ENCODE data around the gene PRR19.

PRR19 gene, protein sequence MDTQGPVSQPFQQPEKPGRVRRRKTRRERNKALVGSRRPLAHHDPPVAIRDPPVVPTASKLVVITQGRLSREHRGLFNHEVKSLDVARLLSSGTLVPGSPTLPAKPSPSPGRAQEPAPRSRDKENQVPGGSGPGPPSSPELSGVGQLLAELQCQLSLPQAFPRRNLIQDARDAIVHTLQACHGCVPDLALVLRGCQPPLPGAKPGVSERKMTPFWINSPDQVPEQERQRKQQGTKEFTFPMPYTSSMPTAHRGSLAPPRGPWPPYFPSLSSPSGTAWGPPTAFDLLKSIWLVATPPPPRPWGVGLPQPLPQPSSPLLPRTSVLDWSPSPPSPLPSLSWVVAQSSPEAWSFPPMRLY

DNA sequence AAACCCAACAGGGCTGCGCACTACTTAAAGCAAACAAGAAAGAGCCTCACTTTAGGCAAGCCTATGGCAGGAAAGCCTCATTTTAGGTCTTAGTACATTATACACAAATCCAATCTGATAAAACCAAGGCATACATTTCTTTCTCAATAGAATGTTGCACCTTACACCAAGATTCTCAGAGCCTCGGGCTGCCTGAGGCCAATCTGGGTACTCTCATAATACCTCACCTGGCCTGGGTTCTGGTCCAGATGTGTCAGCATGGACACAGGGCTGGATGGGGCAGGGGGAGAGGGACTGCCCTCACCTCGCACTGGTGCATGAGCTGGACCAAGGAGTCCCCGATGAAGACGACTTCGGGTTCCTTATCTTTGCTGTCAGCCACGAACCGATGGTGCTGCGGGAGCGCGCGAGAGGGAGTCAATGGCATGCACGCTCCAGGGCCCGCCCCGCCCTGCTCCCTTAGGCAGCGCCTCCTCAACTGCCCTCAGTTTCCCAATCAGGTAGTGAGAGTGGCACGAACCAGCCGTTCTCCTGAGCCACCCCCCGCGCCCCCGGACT, at the start of gene PRR19:
Gene PRR19, plus strand, starts transcription at position 487 of the 558 bp plus-strand sequence. CDS start 7,453 bp downstream, outside the sequence.
- H3K4me3 ChIP-seq: peak within 1 kb of the TSS; percentile 72
- no peak for DNase-seq (ENCODE audit: low spot score)
- peak within 1 kb of the TSS in 1 of 2 donors; percentile 37 for H3K27ac ChIP-seq
- TF ChIP-seq, protein P1, sequence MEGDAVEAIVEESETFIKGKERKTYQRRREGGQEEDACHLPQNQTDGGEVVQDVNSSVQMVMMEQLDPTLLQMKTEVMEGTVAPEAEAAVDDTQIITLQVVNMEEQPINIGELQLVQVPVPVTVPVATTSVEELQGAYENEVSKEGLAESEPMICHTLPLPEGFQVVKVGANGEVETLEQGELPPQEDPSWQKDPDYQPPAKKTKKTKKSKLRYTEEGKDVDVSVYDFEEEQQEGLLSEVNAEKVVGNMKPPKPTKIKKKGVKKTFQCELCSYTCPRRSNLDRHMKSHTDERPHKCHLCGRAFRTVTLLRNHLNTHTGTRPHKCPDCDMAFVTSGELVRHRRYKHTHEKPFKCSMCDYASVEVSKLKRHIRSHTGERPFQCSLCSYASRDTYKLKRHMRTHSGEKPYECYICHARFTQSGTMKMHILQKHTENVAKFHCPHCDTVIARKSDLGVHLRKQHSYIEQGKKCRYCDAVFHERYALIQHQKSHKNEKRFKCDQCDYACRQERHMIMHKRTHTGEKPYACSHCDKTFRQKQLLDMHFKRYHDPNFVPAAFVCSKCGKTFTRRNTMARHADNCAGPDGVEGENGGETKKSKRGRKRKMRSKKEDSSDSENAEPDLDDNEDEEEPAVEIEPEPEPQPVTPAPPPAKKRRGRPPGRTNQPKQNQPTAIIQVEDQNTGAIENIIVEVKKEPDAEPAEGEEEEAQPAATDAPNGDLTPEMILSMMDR (IDR thresholded peaks at IDR 0.05): no peak

DNA sequence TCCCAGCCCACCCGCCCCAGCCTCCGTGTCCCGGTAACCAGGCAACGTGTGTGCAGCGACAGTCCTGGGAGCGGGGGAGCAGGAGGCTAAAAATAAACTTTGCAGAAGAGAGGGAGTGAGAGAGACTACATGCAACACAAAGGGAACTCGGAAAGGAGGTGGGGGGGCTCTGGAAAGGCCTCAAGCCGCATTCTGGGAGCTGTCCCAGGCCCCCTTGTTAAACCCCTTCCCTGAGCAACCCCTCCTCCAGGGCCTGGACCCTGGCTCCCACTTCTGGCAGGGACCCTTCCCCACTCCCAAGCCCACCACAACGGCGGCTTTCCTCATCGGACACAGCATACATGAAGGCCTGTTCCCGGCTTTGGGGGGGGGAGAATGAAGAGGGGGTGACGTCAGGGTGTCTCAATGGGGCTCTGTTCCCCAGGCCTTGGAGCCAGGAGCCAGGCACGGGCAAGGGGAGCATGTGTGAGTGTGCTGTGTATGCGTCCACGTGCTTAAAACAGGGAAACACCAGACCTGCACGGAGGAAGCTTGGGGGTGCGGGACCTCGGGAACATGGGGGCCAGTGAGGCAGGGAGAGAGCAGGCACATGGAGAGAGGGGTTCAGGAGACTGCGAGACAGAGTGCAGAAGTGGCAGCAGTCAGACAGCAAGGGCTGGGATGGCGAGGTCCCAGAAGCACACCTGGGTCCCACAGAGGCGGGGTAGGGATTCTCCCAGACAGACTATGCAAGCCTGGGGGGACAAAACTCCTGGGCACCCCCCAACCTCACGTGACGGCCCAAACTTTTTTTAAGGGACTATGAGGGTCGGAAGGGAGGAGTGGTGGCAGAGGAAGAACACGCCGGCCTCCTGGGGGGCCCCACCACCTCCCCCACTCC, 49.3 kb upstream of the PRR19 start:
- Histone ChIP-seq H3K27ac (peak overlapping the region; percentile 99), H3K4me3 (peak overlapping the region; percentile 97)
- DNase-seq (ENCODE audit: low spot score): peak; percentile 87
- TF ChIP-seq, protein P1 (IDR thresholded peaks at IDR 0.05): no peak

DNA sequence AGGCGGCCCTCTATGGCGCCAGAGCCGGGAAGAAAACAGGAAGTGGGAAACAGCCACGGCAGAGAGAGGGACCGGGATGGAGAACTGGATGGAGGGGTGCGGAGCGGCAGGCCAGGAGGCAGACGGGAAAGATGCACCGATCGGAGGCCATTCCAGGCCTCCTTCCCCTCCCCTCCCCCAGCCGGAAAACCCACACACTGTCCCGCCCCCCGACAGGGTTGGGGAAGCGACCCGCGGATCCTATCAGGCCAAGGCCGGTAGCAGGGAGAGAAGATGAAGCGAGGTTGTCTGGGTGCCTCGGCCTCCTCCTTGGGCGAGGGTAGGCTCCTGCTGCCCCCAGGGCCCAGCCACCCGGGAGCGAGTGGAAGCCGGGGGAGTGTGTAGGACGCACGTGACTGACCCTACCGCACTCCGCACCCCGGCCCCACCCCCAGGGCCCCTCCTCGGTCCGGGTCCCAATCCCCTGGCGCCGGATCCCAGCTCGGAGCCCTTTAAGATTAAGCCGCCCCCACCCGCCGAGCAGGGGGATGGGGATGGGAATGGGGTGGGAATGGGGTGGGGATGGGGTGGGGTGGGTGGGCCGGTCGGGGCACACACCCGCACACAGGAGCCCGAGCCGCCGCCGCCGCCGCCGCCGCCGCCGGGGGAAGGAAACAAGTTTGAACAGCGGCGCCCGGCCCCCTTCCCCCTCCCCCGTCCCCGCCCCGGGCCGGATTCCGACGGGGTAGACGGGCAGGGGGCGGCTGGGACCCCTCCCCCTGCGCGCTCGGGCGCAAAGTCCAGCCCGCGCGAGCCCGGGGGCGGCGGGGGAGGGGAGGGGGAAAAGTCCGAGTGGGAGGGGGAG, 48.5 kb upstream of the PRR19 start:
- Histone ChIP-seq H3K4me3 (peak overlapping the region; percentile 97), H3K27ac (peak overlapping the region; percentile 99)
- DNase-seq (ENCODE audit: low spot score): peak; percentile 85
- TF ChIP-seq, protein P1 (IDR thresholded peaks at IDR 0.05): no peak

DNA sequence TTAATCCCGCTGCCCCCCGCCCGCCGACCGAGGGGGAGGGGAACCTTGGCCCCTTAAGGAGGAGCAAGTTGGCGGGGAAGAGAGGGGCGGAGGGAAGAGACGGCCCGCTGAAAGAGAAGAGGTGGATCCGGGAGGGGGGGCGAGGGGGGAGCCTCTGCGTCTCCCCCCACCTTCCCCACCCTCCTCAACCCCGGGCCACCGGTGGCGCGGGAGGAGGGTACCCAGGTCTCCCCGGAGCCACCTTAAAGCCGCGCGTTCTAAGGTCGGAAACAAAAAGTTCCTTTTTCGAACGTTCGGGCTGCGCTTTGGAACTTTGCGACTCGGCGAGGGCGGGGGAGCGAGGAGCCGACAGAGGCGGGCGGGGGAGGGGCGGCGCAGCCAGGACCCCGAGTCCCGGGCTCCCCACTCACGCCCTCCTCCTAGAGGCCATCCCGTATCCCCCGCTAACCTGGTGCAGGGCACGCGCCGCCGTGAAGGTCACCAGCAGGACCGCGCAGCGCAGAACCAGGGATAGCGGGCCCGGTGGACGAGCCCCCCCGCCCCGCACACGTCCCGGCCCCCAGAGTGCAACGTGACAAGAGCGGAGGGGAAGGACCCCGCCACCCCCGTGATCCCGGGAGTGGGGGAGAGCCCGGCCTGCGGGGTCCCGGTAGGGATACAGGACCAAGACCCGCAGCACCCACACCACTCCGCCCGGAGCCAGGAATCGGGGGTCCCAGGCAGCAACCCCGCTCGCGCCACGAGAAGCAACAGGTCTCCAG, 47.7 kb upstream of the PRR19 start:
- peak; percentile 89 for DNase-seq (ENCODE audit: low spot score)
- peak overlapping the region; percentile 99 for H3K27ac ChIP-seq
- peak overlapping the region; percentile 97 for H3K4me3 ChIP-seq
- TF ChIP-seq, protein P1 (IDR thresholded peaks at IDR 0.05): no peak

DNA sequence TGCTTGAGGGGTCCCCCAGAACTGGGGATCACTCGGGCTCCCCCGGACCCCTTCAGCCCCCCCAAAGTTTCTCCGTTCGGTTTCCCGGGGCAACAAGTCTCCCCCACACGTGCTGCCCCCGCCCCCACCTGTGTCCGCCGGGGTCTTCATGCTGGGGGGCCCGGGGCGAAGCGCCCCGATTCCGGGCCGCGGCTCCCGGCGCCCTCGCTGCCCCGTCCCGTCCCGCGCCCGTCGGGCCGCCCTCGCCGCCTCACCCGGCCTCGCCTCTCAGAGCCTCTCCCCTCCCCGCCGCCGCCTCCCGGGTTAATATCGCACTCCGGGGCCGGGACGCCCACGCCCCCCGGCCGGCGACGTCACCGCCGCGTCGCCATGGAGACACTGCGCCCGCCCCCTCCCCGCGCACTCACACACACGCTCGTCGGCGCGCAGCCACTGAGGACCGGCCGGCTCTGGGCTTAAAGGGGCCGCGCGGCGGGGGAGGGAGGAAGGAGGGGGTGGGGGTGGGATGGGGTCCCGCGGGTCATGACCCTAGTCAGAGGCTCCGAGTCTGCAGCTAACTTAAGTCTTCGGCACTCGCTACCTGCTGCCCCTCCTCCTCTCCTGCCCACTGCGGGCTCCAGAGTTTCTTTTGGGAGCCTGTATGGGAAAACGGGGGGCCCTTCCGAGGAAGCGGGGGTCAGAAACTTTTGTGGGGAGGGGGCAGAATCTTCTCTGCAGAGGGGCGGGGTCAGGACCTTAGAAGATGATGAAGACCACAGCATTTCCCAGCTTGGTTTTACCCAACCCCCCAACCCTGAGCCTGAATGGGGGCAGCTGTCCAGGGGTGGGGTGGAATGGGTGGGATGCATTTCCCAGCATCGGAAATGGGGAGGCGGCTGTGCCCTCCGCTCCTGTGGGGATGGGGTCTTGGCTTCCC, 46.8 kb upstream of the PRR19 start, which contains the start of gene ERF:
Gene ERF, minus strand, starts transcription at position 279 of the 916 bp plus-strand sequence. Its CDS starts 129 bp downstream, at position 150.
- Histone ChIP-seq H3K27ac (peak within 1 kb of the TSS; percentile 99), H3K4me3 (peak within 1 kb of the TSS; percentile 97)
- peak; percentile 96 for DNase-seq (ENCODE audit: low spot score)
- TF ChIP-seq, protein P1 (IDR thresholded peaks at IDR 0.05): no peak

Measured in coronary artery (tissue), 2 donors.